GOT3 (cell line): ENCODE data around the gene MEGF8.
A peak's percentile ranks its signal among the peaks of the same experiment; 100 is the strongest.

ENCODE experiments used
- DNase-seq: peaks from one replicate; lab custom pipeline; 2025; ENCODE audit warnings: mixed read lengths; lab: John Stamatoyannopoulos, UW

Gene MEGF8

DNA sequence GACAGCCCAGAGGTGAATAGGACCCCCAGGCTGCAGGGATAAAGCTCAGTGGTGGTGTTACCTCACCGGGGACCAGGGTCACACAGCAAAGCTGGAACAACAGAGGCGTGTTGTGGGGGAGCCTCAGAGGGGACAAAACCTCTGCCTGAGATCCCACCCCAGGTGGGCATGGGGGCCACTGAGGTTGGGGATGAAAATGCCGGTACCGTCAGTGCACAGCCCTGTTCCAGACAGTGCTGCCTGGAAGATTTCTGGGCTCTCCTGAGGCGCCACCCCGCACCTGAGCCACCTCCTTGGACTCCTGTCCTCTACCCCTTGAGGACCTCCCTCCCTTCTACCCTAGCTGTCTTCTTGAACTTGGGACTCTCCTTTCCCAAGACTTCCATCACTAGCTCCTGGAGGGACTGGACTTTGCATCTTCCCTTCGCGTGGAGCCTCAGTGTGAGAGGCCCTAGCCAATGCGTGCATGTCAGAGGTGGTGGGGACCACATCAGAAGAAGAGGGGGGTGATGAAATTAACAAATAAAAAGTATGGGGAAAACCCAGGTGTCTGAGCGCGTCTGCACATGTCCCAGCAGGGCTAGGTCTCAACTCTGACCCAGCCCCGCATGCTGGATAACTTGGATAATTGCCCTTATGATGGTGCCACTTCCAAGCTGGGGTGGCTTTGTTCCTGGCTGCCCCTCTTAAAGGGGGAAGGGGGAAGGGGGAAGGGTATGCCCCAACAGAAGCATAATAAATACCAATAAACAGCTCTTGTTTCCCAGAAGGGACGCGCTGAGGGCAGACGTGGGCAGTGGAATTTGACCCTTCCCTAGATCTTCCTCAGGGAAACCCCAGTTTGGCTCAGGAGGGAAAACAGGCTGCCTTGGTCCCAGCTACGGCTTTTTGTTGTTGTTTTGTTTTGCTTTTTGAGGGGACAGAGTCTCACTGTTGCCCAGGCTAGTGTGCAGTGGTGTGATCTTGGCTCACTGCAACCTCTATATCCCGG, 53.1 kb downstream of the MEGF8 start:
- DNase-seq = no peak

DNA sequence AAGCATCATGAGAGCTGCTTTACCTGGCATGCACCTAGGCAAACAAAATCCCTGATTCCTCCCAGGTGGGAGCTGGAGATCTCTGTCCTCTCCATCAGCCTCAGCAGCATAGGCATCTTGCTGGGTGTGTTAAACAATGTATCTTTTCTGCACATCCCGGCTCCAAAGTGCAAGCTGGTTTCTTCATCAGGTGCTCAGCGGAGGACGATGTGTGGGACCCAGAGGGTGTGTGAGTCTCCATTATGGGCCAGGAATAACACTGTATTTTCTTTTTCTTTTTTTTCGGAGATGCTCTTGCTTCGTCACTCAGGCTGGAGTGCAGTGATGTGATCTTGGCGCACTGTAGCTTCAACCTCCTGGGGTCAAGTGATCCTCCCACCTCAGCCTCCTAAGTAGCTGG, 54.7 kb downstream of the MEGF8 start:
- DNase-seq = no peak

DNA sequence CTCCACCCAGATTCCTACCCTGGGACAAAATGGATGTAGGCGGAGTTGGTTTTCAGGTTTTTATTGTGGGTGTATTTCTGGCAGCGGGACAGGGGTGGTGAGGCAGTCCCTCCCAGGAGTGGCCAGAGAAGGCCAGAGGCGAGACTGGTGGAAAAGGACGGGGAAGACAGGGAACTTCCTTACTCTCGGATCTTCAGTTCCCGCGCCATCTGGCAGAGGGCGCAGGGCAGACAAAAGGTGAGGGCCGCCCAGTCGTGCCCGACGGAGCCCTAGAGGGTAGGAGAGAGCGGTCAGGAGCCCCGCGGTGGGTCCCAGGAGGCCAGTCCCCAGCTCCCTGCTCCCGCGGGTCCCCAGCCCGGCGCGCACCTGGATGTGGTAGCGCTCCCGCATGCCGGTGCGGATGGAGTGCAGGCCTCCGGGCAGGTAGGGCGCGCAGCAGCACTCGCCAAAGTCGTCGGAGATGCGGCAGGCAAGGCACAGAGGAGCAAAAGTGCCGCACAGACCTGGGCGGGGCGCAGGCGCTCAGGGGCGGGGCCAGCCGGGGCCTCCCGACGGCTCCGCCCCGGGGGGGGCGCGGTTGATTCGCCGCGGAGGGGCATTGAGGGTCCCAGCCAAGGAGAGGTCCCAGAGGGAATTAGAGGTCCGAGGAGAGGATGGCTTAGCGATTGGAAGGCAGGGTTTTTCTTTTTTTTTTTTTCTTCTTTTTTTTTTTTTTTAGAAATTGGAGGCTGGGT, 61.7 kb downstream of the MEGF8 start:
- DNase-seq = peak; percentile 24

DNA sequence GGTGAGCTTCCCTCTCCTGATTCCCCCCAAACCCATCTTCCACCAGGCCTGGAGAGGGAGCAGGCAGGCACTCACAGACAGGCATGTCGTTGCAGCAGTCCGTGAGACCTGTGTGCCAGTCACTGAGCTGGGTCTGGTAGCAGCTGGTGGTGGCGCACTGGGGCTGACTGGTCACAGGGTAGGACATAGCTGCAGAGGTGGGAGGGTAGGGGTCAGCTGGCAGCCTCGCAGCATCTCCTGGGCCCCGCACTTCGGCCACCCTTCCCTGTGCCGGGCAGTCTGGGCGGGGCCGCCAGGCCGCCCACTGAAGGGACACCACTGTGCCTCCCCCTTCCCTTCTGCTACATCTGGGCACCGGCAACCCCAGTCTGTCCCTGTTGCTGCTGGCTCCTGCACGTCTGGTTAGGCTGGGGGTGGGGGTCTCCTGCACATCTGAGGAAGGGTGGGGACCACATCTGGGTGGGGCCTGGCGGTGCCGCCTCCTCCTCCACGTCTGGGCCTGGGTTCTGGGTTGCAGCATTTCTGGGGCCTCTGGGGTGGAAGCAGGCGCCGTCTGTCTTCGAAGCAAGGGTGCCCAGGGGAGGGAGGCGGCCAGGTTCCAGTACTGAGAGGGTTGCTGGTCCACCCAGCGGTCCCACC, 63.5 kb downstream of the MEGF8 start:
- no peak for DNase-seq

DNA sequence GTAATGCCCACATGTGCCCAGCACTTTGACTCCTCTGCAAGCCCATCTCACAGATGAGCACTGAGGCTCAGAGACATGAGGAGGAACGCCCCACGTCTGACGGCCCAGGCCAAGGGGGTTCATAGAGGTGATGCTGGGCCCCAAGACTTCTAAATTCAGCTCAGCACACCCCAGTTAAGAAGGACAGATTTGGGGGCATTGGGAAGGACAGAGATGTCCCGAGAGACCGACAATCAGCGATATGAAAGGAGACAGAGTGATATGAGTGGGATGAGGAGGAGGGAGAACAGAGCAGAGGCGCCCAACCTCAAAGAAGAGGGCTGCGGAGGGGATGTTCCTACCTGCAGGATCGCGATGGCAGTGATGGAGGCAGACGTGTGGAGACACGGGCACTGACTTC, 64.5 kb downstream of the MEGF8 start, which contains the start of gene CNFN:
Gene CNFN (minus strand): TSS at position 399 of the 400 bp plus-strand sequence. CDS start 1,260 bp downstream, outside the sequence.
- DNase-seq = no peak

DNA sequence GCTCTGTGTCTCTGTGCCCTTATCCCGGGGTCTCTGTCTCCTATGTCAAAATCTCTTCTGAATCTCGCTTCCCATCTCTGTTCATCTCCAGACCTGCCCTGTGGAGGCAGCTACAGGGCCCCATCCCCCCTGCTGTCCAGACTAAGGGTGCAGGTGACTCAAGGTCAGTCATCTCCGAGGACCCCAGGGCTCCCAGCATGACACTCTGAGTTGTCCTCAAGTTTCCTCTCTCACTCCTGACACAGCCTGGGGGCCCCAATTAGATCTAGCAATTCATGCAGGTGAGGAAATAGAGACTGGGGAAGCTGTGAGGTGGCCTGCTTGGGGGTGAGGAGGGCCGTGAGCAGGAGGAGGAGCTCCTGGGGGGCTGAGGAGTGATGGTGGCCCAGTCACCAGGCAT, 66.7 kb downstream of the MEGF8 start:
- no peak for DNase-seq

DNA sequence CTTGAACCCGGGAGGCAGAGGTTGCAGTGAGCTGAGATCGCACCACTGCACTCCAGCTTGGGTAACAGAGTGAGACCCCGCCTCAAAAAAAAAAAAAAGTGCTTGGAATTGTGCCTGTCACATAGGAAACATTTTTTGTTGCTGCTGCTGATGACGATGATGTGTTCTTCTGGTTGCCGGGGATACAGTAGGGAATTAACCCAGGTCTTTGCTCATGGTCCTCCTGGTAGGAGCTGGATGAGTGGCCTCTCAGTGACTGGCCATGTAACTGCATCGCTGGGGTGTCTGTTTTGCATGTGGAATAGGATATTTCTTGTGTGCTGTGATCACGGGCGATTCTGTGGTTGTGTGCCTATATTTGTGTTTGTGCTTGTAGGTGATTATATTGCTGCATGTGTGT, 69.3 kb downstream of the MEGF8 start:
- DNase-seq = no peak

DNA sequence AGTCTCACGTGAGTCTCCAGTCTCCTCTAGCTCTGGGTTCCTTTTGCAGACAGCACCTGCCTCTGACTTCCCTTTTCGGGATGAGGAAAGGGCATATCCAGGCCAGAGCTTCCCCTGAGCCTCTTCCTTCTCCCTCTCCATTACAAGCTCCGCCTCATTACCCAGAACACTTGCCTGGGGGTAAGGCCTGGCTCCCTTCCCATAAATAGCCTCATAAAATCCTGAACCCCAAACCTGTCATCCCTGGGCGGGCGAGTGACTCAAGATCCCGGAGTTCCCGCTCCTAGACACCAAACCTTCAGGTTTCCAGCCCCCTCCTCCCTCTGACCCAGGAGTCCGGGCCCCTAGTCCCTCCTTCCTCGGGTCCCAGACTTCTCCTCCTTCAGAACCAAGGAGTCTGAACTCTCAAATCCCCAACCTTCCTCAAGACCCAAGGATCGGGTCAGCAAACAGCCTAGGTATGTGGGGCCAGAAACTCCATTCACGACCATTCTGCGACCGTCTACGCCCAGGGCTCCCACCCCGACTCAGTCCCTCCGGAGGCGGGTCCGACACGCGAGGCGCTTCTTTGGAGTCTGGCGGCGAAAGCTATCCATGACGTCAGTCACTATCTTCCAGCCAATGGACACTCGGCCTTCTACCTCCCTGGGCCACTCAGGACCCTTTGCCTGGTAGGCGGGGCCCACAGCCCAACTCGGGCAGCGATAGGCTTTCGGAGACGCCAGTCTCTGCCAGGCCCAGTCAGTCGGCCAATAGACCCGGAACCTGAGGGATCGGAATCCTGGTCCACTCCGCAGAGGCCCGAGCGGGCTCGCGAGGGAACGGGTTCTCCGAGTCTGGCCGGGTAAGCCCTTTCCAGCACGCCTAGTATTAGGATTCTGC, 71.2 kb downstream of the MEGF8 start:
- DNase-seq = peak; percentile 94

DNA sequence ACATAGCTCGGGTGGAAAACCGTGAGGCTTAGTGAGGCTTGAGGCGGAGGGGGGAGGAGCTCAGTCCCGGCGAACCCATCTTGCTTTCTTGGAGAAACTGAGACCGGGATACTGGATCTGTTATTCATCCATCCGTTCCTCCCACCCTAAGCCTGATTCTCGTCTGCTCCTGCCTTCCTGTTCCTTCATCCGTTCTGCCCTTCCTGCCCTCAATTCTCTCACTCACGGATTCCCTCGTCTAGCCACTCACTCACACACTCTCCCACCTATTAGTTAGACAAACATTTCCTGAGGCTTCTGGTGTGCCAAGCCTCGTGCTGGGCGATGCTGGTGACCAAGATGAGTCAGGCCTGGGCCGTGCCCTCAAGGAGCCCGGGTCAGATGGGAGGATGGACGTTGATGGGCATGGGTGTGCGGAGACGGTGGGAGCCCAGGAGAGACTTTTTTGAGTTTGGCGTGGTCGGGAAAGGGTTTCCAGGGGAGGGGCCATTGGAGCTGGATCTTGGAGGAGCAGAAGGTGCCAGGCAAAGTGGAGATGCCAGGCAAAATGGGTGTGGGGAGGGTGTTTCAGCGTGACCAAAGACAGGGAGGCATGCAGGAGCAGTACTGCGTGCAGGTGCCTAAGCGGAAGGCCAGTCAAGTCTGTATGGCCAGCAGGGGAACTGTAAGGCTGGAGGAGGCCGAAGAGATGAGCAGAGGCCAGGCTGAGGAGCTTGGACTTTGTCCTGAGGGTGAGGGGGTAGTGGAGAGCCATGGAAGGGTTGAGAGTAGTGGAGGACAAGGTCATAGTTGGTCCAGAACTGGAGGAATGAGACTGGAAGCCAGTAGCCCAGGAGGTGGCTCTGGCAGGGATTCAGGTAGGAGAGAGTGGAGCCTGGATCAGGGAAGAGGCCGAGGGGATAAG, 72.1 kb downstream of the MEGF8 start:
- no peak for DNase-seq

DNA sequence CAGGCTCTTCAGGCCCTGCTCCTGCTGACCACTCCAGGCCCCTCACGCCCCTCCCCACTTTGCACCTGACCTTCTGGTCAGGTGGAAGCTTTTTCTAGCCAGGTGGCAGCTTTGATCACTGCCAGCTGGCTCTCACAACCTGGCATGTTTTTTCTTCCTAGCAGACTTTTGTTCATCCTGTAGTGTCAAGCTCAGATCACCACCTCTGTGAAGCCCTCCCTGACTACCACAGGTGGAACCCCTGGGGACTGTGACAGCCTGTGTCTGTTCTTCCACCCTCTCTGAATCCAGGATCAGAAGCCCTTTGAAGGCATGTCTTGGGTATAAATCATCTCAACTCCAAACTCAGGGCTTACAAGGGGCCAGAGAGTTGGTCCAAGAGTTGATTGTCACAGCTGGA, 75.0 kb downstream of the MEGF8 start:
- DNase-seq = no peak

DNA sequence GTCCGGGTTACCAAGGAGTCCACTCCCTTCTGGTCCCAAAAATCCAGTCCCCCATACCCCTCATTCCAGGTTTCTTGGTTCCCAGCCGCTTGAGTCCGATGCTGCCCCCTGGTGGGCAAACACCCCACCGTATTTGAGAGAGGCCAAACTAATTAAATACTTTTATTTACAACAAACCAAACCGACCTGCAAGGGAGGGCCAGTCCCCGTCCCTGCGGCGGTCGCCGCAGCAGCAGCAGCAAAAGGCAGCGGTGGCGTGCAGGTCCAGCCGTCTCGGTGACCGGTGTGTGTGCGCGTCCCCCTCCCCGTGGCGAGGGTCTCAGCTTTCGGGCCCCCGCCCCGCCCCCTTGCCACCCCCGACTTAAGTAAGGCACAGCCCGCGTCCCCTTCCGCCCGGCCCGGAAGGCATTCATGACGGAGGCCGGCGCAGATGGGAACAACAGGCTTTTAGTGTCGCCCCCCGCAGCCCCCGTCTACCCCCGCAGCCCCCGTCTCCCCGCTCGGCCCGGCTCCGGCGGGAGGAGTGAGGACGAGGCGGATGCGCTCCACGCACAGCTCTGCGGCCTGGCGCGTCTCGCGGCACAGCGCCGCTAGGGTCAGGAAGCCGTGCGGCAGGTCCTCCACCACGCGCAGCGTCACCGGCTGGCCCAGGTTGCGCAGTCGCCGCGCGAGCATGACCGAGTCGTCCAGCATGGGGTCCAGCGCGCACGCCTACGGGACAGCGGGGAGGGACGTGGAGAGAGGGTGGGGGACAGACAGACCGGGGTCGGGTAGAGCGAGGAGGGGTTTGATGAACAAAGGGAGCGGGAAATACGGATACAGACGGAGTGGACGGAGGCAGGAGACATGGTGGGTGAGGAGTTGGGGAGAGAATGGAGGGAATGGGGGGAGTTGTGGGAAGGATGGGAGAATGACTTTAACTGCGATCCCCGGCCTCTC, 76.2 kb downstream of the MEGF8 start:
- peak; percentile 35 for DNase-seq

DNA sequence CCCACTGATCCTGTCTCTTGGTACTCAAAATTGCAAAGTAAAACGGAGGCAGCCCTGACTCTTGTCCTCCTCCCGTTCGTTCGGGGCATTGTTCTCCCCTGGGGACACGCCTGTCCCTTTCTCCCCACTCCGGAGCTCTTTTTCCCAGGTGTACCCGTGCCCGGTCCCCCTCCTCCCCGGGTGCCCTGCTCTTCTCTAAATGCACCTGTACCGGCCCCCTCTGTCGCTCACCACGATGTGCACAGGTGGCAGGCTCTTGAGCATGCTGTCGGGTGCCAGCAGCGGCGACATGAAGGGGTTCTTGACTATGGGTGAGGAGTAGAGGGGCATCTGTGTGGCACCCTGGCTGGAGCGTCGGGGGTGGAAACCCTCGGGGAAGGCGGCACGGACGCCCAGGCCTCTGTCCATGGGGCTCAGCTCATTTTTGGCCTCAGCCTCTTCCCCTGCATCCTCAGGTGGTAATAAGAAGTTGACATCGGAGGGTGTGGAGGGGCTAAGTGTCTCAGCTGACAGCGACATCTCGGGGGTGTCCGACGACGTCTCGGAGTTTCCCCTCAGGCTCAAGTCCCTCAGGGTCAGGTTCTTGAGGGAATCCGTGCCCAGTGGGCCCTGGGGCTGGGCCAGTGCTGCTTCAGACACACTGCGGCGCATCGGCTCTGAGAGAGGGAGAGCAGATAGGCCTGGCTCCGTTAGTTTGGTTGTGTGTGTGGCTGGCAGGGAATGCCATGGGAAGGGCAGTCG, 77.1 kb downstream of the MEGF8 start:
- no peak for DNase-seq

DNA sequence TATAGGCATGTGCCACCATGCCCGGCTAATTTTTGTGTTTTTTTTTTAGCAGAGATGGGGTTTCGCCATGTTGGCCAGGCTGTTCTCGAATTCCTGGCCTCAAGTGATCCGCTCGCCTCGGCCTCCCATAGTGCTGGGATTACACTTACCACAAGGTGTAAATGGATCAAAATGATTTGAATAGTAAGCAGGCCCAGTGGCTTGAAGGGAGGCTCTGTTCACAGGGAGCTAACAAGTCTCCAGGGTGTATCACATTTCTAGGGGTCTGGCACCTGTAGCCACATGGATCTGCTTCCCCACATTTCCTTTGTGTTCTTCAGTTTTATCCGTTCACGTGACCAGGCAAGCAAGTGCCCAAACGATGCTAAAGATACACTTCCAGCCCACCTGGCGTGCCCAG, 78.2 kb downstream of the MEGF8 start:
- no peak for DNase-seq

DNA sequence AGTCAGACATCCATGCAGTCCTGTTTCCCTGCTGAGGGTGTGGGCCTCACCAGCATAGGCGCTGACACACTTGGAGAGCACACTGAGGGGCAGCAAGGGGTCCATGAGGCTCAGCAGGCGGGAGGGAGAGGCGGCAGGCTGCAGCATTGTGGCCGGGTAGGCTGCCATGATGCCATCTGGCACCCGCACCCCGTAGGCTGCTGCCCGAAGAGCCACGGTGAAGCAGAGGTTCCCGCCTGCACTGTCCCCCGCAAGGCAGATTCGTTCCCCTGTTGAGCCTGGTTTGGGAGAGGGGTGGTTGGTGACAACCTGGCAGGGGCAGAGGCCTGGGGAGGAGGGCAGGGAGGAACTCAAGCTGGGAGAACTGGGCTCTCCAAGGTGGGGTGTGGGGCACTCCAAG, 80.7 kb downstream of the MEGF8 start:
- no peak for DNase-seq

DNA sequence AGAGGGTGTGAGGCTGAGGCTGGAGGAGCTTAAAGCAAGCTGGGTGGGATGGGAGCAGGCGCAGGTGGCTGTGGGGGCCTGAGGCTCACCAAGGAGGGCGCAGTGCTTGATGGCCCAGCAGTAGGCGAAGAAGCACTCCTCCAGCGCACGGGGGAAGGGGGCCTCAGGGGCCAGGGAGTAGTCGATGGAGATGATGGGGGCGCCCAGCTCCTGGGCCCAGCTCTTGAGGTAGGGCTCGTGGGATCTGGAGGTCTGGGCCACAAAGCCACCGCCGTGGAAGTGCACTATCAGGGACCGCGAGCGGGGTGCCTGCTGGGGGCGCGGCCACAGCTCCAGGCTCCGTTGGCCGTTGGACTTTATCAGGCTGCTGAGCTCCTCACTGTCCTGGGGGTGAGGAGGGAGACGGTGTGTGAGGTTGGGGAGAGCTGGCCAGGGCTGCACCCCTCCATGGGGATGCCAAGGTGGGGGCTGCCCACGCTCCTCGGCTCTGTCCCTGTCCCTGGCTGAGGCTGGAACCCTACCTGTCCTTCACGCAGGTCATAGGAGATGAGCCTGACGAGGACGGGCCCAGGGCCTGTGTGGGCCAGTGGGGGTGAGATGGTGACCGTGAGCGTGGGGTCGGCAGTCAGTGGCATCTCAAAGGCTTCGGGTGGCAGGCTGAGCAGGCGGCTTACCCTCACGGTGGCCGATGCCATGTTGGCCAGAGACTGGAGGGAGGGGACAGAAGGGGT, 81.8 kb downstream of the MEGF8 start:
- no peak for DNase-seq

DNA sequence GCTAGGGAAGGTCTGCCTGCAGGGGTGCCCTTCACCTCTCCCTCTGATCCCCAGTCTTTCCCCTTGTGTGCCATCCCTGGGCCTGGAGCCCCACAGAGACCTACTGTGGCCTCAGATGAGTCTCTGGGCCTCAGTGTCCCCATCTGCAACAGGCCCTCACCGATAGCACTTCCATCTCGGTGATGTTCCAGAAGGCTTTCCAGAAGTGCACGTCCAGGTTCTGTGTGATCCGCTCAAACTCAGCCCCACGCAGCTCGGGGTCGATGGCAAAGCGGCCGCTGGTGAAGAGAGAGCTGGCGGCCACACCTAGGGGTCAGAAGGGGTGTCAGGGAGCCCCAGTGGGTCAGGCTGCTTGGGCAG, 82.4 kb downstream of the MEGF8 start:
- DNase-seq = no peak

DNA sequence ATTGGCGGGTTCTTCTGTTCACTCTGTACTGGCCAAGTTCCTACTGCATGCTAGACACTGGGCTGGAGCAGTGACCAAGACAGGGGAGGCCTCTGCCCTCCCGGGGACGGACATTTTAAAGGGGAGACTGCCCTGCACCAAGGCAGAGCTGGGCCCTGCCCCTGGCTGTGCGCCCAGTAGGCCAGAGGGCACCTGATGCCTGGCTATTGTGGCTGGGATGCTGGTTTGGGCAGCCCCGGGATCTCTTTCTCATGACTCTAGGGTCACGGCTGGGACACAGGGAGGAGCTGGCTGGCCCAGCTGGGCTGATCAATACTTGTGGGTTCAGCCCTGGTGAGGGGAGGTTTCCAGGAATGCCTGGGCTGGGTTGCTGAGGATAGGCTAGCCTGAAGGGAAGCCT, 84.0 kb downstream of the MEGF8 start:
- DNase-seq = no peak

DNA sequence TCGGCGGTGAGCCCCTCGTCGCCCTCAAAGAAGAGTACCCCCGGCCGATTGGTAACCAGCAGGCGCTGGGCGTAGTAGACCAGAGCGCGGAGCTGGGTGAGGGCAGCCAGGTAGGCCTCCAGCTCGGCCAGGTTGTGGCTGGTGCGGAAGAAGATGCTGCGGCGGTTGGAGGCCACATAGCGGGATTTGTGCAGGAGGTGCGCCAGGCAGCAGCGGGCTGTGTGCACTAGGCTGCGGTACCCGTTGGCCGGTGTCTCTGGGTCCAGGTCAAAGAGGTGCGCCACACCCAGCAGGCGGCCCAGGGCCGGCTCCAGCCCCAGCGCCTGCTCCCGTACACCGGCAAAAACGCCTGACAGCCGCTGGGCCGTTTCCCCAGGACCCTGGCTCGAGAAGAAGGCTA, 84.9 kb downstream of the MEGF8 start:
- DNase-seq = no peak
